MM.1S (cell line): ENCODE results near the gene SRA1.

Experiments
- CTCF ChIP-seq: fragments of 300-600 bp; sonication (generic); IDR thresholded peaks from 2 replicates; pipeline ENCODE4 v1.5.1; 2016; ENCODE audit warnings: antibody characterized with exemption, low read length, mixed read lengths
- EZH2phosphoT487 ChIP-seq: fragments of 300-600 bp; sonication (generic); IDR thresholded peaks from 2 replicates; pipeline ENCODE4 v1.6.1; 2018; ENCODE audit warnings: antibody characterized with exemption, low read length

GRCh38 chr5:140591747-140592372 lies 34.6 kb upstream of the SRA1 start:
- TF ChIP-seq CTCF (no peak), EZH2phosphoT487 (no peak)
